D721Med (cell line): ENCODE measurements around the gene ZNF500.

Experiments used
- DNase-seq: peaks from one replicate; pipeline ENCODE4 v3.0.0; 2011; ENCODE audit warnings: low spot score; ENCODE audit not compliant: insufficient read length
- FAIRE-seq: peaks from 2 replicates; lab custom pipeline; 2011; peaks lifted over from hg19 to GRCh38; lab: Jason Lieb, UNC
- TF ChIP-seq, protein P1 (sequence below): IDR thresholded peaks from 2 replicates; pipeline ENCODE4 v1.5.1; 2012; ENCODE audit warnings: mild to moderate bottlenecking, control low read depth; ENCODE audit not compliant: insufficient read depth; ENCODE audit errors: missing control alignments

ZNF500 gene

DNA sequence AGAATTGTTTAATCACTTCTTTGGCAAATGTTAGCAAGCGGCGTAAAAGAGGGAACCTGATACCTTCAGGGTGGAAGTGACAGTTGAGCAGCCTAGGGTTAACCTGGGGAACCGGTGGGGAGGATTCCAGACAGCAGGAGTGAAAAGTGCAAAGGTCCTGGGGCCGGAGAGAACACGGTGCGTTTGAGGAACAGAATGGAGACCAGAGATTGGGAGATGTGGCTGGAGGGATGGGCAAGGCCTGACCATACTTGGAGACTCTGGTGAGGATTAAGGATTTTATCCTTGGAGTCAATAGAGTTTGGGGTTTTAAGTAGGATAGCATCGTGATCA lies 2.3 kb upstream of the ZNF500 start:
- FAIRE-seq = no peak
- no peak for DNase-seq
- TF ChIP-seq, protein P1, sequence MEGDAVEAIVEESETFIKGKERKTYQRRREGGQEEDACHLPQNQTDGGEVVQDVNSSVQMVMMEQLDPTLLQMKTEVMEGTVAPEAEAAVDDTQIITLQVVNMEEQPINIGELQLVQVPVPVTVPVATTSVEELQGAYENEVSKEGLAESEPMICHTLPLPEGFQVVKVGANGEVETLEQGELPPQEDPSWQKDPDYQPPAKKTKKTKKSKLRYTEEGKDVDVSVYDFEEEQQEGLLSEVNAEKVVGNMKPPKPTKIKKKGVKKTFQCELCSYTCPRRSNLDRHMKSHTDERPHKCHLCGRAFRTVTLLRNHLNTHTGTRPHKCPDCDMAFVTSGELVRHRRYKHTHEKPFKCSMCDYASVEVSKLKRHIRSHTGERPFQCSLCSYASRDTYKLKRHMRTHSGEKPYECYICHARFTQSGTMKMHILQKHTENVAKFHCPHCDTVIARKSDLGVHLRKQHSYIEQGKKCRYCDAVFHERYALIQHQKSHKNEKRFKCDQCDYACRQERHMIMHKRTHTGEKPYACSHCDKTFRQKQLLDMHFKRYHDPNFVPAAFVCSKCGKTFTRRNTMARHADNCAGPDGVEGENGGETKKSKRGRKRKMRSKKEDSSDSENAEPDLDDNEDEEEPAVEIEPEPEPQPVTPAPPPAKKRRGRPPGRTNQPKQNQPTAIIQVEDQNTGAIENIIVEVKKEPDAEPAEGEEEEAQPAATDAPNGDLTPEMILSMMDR = no peak

DNA sequence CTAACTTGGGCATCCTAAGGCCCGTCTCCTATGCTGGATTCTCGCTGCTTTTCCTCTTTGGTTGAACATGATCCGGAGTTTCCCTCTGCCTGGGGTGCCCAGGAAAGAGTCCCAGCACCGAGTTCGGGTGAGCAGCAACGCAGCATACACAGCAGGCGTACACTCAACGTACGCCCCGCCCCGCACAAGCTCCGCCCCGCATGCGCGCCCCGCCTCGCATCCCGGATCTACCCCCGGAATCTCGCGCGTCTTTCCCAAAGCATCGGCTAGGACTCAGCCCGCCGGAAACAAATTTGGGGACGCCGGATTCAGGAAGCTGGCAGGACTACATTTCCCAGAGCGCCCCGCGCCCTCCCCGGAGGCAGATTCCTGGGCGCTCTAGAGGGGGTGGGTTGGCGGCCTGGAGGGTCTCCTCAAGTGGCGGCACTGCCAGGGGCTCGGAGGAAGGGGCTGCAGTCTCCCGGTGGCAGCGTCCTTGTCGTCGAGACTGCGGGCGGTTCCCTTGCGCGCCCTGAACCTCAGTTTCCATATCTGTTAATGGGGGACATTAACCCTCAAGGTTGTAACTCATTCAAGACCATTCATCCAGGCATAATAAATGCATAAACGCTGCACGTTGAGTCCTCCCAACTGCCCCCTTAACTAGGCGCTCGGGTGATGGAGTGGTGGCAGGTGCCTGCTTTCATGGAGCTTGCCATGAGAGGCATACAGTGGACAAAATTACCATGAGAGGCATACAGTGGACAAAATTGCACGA lies 1.8 kb upstream of the ZNF500 start:
- no peak for FAIRE-seq
- peak; percentile 64 for DNase-seq
- TF ChIP-seq, protein P1 = no peak

DNA sequence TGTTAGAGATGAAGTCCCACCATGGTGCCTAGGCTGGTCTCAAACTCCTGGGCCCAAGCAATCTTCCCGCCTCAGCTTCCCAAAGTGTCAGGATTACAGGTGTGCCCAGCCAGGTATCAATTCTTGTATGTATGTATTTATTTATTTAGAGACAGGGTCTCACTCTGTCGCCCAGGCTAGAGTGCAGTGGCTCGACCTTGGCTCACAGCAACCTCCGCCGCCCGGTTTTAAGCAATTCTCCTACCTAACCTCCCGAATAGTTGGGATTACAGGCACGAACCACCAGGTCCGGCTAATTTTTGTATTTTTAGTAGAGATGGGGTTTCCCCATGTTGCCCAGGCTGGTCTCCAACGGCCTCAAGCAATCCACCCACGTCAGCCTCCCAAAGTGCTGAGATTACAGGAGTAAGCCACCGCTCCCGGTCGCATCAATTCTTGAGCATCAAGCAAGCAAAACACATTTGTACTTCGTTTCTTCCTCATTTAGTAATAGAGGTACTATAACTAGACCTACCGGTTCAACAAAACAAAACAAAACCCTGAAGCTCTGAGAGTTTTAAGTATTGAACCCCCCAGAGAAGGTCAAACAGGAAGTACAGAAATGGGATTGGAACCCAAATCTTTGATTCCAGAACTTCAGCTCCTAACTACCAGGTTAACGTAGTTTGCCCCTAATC lies 1.0 kb upstream of the ZNF500 start:
- TF ChIP-seq, protein P1 = no peak
- DNase-seq = no peak
- no peak for FAIRE-seq

DNA sequence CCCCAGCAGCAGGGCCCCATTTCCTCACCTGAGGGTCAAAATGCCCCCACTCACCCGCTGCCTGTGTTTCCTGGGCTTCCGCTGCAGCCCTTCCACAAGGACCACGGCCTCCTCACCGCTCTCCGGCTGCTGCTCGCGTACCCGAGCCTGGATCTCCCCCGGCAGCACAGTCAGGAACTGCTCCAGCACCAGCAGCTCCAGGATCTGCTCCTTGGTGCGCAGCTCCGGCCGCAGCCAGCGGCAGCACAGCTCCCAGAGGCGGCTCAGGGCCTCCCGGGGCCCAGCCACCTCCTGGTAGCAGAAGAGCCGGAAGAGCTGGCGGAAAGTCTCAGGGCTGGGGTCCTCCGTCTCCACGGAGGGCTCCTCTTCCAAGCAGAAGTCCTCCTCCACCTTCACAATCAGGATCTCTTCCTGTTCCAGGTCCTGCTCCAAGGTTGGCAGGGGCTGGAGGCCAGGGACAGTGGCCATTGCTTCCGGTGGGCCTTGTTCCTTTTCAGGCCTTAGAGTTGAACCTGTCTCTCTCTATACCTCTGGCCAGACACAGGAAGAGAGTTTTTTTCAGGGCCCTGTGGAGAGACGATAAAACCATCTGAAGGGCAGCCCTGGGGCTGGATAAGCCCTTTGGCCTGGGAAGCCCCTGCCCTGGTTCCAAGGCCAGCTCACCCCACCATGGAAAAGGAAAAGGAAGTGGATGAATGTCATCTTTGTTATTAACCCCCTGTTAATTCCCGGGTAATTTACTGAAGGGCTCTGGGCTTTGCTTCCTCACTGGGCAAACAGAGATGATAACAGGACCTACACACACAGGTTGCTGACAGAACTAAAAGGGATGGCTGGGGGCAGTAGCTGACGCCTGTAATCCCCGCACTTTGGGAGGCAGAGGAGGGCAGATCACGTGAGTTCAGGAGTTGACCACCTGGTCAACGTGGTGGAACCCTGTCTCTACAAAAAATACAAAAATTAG lies 1.2 kb downstream of the ZNF500 start:
- DNase-seq (no peak), FAIRE-seq (no peak)
- TF ChIP-seq, protein P1 = no peak

DNA sequence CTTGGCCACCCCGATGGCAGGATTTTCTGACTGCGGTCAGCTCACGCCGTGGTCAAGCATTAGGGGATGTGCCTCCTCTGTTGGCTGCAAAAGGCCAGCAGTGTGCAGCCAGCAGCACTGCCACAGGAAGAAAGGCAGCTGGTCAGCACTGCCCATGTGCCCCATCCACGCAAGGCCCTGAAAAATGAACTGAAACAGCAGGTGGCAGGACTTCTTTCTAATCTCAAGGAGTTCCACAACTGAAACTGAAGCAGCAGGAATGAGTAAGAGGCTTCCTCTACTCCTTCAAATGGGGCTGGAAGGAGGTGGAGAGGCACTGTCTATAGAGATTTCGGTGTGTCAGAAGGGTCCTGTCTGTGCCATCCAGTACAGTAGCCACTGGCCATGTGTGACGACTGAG lies 3.2 kb downstream of the ZNF500 start:
- DNase-seq = no peak
- no peak for FAIRE-seq
- TF ChIP-seq, protein P1 = no peak

DNA sequence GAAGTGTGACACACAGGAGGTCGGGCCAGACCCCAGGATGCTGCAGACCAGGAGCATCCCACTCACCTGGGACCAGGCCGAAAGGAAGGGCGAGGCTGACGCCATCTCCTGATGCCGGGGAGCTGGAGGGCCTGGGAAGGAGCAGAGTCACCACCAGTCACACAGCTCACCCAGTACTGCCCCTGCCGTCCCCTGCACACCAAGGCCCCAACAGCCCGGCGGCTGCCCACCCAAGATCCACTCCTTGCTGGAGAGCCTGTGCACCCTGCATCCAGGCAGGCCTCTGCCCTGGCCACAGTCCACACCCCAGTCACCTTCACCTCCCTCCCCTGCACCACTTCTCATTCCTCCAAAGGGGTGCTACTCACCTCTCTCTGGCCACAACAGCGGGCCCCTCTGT lies 4.8 kb downstream of the ZNF500 start:
- no peak for DNase-seq
- no peak for FAIRE-seq
- TF ChIP-seq, protein P1 = no peak
